Natural killer cell (primary cell): ENCODE results near the gene MCRS1. TPM values are rescaled to one million over a fixed set of nuclear protein-coding genes. Genes with fewer than 3 reads are reported as not detected.

Experiments
- ATAC-seq, 3 donors: fragments of 150-1000 bp in 2 of 3; fragments of 200-7000 bp in 1 of 3; cut with Tn5 transposase; 1 replicate in 1 of 3; 2 replicates in 2 of 3; pipeline ENCODE4 v1.10.0; 2021; ENCODE audit warnings: mild to moderate bottlenecking in 2 of 3, moderate library complexity in 2 of 3
- DNase-seq, 2 donors: peaks; one replicate each; pipeline versions ENCODE4 v3.0.0 to v3.0.0-alpha.2; 2013 to 2021; ENCODE audit warnings: mixed read lengths in 1 of 2
- H3K27ac ChIP-seq: one replicate; pipeline ENCODE4 v1.5.1; 2013; ENCODE audit warnings: mild to moderate bottlenecking, low read length
- H3K27me3 ChIP-seq: one replicate; pipeline ENCODE4 v1.6.1; 2013; ENCODE audit warnings: low read length; ENCODE audit not compliant: control insufficient read depth, insufficient read depth
- H3K36me3 ChIP-seq: one replicate; pipeline ENCODE4 v1.6.1; 2013; ENCODE audit warnings: low read length; ENCODE audit not compliant: control insufficient read depth, insufficient read depth
- H3K4me1 ChIP-seq: one replicate; pipeline ENCODE4 v1.6.1; 2013; ENCODE audit warnings: low read length; ENCODE audit not compliant: control insufficient read depth, insufficient read depth
- H3K4me3 ChIP-seq: one replicate; pipeline ENCODE4 v1.5.1; 2013; ENCODE audit warnings: low read length
- H3K9me3 ChIP-seq: one replicate; pipeline ENCODE4 v1.6.1; 2013; ENCODE audit warnings: low read length; ENCODE audit not compliant: control insufficient read depth, insufficient read depth
- H3K27ac Mint-ChIP-seq, 2 donors: one replicate each; pipeline ENCODE4 v1.8.0; 2022; ENCODE audit warnings: mild to moderate bottlenecking in 2 of 2, mixed read lengths in 2 of 2, moderate library complexity in 1 of 2
- H3K27me3 Mint-ChIP-seq, 2 donors: one replicate each; pipeline ENCODE4 v1.8.0; 2022; ENCODE audit warnings: low read depth in 2 of 2, mixed read lengths in 2 of 2
- H3K36me3 Mint-ChIP-seq: one replicate; pipeline ENCODE4 v1.8.0; 2022; ENCODE audit warnings: mixed read lengths
- H3K4me1 Mint-ChIP-seq, 2 donors: one replicate each; pipeline ENCODE4 v1.8.0; 2022; ENCODE audit warnings: mixed read lengths in 2 of 2
- H3K4me3 Mint-ChIP-seq: one replicate; pipeline ENCODE4 v1.8.0; 2022; ENCODE audit warnings: mild to moderate bottlenecking, moderate library complexity, mixed read lengths
- H3K9me3 Mint-ChIP-seq, 2 donors: one replicate each; pipeline ENCODE4 v1.8.0; 2022; ENCODE audit warnings: mixed read lengths in 2 of 2
- WGBS: methylation state at CpG from one replicate; pipeline ENCODE4 v1.1.7; 2013; ENCODE audit warnings: missing lambda C conversion rate; ENCODE audit not compliant: insufficient coverage; 5-methylcytosine and 5-hydroxymethylcytosine counted together
- intact Hi-C: fragments of 100-400 bp; cut with micrococcal nuclease; formaldehyde crosslinking; loops from one replicate; pipeline ENCODE4 v1.14.2; 2022
- total RNA-seq, 4 donors: library from RNA; stranded (reverse); fragments of 120-200 nt in 1 of 4; gene quantifications; one replicate each; pipeline versions ENCODE4 v1.2.3 to v1.2.4, GENCODE V29; 2013 to 2022
- TF ChIP-seq, protein P1 (sequence below): fragments of 200-600 bp; IDR thresholded peaks from one replicate; pipeline ENCODE4 v1.8.0; 2022; ENCODE audit warnings: antibody characterized with exemption

MCRS1 gene
- total RNA-seq, 3 donors from 2014 or later (not counting 1 experiment from before 2014, with no cell fraction given) = 78.4 to 96.5 (median 83.9) TPM

DNA sequence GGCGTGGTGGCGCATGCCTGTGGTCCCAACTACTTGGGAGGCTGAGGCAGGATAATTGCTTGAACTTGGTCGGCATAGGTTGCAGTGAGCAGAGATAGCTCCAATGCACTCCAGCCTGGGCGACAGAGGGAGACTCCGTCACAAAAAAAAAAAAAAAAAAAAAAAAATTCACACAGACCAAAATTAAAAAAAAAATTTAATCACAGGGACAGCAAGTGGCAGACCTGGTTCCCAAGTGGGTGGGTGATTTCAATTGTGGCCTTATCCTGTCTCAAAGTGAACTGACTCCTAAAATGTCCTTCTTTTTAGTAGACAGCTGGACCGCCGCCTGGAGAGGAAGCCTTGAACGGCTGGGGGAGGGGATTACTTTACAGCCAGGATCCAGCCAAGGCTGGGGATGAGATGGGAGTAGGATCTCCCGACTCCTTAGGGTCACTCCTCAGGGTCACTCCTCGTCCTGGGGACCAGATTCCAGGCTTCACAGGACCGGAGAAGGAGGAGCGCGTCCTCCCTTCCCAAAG, 30.7 kb downstream of the MCRS1 start:
- Histone ChIP-seq H3K9me3 (no peaks in the 10 kb centered on the region), H3K27ac (no peak overlapping the region), H3K4me3 (peak overlapping the region; percentile 20), H3K36me3 (no peaks in the 10 kb centered on the region), H3K4me1 (peaks cover 20% of the 10 kb centered on the region), H3K27me3 (peaks cover 24% of the 10 kb centered on the region)
- 33% methylated on average over 11 of the region's 13 CpGs for WGBS
- no peaks in the 10 kb centered on the region for H3K9me3 Mint-ChIP-seq
- peak overlapping the region; percentile 86 for H3K4me3 Mint-ChIP-seq
- TF ChIP-seq, protein P1, sequence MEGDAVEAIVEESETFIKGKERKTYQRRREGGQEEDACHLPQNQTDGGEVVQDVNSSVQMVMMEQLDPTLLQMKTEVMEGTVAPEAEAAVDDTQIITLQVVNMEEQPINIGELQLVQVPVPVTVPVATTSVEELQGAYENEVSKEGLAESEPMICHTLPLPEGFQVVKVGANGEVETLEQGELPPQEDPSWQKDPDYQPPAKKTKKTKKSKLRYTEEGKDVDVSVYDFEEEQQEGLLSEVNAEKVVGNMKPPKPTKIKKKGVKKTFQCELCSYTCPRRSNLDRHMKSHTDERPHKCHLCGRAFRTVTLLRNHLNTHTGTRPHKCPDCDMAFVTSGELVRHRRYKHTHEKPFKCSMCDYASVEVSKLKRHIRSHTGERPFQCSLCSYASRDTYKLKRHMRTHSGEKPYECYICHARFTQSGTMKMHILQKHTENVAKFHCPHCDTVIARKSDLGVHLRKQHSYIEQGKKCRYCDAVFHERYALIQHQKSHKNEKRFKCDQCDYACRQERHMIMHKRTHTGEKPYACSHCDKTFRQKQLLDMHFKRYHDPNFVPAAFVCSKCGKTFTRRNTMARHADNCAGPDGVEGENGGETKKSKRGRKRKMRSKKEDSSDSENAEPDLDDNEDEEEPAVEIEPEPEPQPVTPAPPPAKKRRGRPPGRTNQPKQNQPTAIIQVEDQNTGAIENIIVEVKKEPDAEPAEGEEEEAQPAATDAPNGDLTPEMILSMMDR = no peak
- peaks cover 0 to 15% of the 10 kb centered on the region in 2 donors for H3K4me1 Mint-ChIP-seq
- H3K36me3 Mint-ChIP-seq = no peaks in the 10 kb centered on the region
- DNase-seq (no peak), ATAC-seq (no peak)
- H3K27ac Mint-ChIP-seq = peak overlapping the region in 1 of 2 donors; percentile 44
- intact Hi-C loops = no loop called here
- peaks cover 11 to 31% of the 10 kb centered on the region in 2 donors for H3K27me3 Mint-ChIP-seq

DNA sequence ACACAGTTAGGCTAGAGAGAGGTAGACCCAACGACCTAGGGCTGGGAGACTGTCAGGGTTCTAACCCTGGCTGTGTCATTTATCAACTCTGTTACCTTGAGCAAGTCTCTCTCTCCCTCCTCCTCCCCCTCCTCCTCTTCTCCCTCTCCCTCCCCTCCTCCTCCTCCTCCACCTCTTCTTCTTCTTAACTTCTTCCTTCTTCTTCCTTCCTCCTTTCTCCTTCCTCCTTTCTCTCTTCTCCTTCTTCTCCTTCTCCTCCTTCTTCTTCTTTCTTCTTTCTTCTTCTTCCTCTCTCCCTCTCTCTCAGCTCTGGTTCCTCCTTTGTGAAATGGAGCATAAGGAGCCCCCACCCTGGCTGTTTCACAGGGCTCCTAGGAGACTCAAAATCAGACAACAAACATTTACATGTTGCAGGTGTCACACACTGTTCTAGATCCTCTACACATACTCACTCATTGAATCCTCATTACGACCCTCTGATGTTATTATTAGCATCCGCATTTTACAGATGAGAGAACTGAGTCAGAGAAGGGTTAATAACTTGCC, 31.3 kb downstream of the MCRS1 start:
- intact Hi-C loops = no loop called here
- DNase-seq (no peak), ATAC-seq (no peak)
- Mint-ChIP-seq H3K36me3 (no peaks in the 10 kb centered on the region), H3K27me3 (peaks cover 11 to 31% of the 10 kb centered on the region in 2 donors), H3K27ac (no peak overlapping the region), H3K4me3 (peak overlapping the region; percentile 25), H3K4me1 (peaks cover 0 to 15% of the 10 kb centered on the region in 2 donors), H3K9me3 (no peaks in the 10 kb centered on the region)
- no peak overlapping the region for H3K27ac ChIP-seq
- WGBS = 41% methylated on average over 3 of the region's 3 CpGs
- TF ChIP-seq, protein P1 = no peak
- H3K9me3 ChIP-seq = no peaks in the 10 kb centered on the region
- peaks cover 24% of the 10 kb centered on the region for H3K27me3 ChIP-seq
- H3K4me3 ChIP-seq = no peak overlapping the region
- peaks cover 20% of the 10 kb centered on the region for H3K4me1 ChIP-seq
- no peaks in the 10 kb centered on the region for H3K36me3 ChIP-seq

DNA sequence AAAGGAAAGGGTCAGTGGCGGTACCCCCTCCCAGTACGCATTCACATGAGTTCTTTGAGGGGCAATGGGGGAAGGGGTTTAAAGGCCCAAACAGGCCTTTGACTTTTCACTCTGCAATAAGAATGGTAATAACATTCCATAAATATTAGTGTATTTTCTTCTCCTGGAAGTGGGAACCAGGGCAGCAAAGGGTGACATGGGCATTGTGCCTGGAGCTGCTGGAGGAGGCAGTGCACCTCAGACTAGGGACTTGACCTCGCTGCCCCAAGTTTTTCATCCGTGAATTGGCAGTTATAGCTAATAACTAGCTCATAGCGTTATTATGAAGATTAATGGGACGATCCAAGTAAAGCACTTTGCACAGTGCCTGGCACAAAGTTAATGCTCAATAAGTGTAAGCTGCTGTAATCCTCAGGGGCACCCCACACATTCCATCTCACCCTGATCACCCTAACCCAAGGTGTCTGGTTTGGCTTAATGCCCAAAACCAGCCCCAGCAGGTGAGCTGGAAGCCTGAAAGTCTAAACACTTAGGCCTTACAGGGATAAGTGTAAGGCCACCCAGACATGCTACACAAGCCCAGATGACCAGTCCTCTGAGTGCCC, 31.9 kb downstream of the MCRS1 start:
- intact Hi-C loops = no loop called here
- no peak for DNase-seq
- Mint-ChIP-seq H3K4me1 (peaks cover 0 to 11% of the 10 kb centered on the region in 2 donors), H3K9me3 (no peaks in the 10 kb centered on the region), H3K4me3 (no peak overlapping the region), H3K27ac (no peak overlapping the region), H3K36me3 (no peaks in the 10 kb centered on the region), H3K27me3 (peaks cover 11 to 28% of the 10 kb centered on the region in 2 donors)
- Histone ChIP-seq H3K4me3 (no peak overlapping the region), H3K27ac (no peak overlapping the region), H3K4me1 (peaks cover 20% of the 10 kb centered on the region), H3K27me3 (peaks cover 24% of the 10 kb centered on the region), H3K36me3 (no peaks in the 10 kb centered on the region), H3K9me3 (no peaks in the 10 kb centered on the region)
- WGBS = 94% methylated on average over 6 of the region's 6 CpGs
- no peak for ATAC-seq
- TF ChIP-seq, protein P1 = no peak
